H1 (cell line): Measurements from ENCODE around the gene ZNF775. TPM values are rescaled to one million over a fixed set of nuclear protein-coding genes. Genes with fewer than 3 reads are reported as not detected.

Experiments
- CTCF ChIA-PET: fragments of 300-600 bp; sonication (Branson Sonifier 250); formaldehyde crosslinking; loops from one replicate; lab custom pipeline; 2021; ENCODE audit not compliant: partially characterized antibody; lab: Charles Lee
- POLR2A ChIA-PET: fragments of 300-600 bp; sonication (Branson Sonifier 250); formaldehyde crosslinking; loops from one replicate; lab custom pipeline; 2021; ENCODE audit warnings: inconsistent platforms; ENCODE audit not compliant: partially characterized antibody; lab: Charles Lee
- DNase-seq, 2 experiments: peaks; one replicate each; pipeline versions ENCODE4 v3.0.0 to v3.0.0-alpha.2; 2010 to 2022; ENCODE audit warnings: low spot score in 2 of 2, low read depth in 1 of 2, mixed read lengths in 1 of 2
- FAIRE-seq: peaks from 2 replicates; lab custom pipeline; 2011; peaks lifted over from hg19 to GRCh38; lab: Jason Lieb, UNC
- H2AFZ ChIP-seq: 2 replicates; pipeline ENCODE4 v1.8.1; 2012; ENCODE audit warnings: low read length, inconsistent platforms
- H2AK5ac ChIP-seq: 2 replicates; pipeline ENCODE4 v1.6.1; 2013; ENCODE audit warnings: low read depth, low read length
- H2BK120ac ChIP-seq: replicated peaks from 2 replicates; pipeline ENCODE3; 2013; ENCODE audit warnings: low read depth, low read length, inconsistent platforms
- H2BK12ac ChIP-seq: 2 replicates; pipeline ENCODE4 v1.6.1; 2013; ENCODE audit warnings: low read depth, low read length
- H2BK15ac ChIP-seq: 2 replicates; pipeline ENCODE4 v1.6.1; 2013; ENCODE audit warnings: low read length
- H2BK20ac ChIP-seq: 2 replicates; pipeline ENCODE4 v1.6.1; 2013; ENCODE audit warnings: low read length
- H2BK5ac ChIP-seq: 2 replicates; pipeline ENCODE4 v1.6.1; 2013; ENCODE audit warnings: low read depth, low read length
- H3K14ac ChIP-seq: 2 replicates; pipeline ENCODE4 v1.6.1; 2013; ENCODE audit warnings: inconsistent platforms; ENCODE audit not compliant: insufficient read length
- H3K18ac ChIP-seq: 2 replicates; pipeline ENCODE4 v1.6.1; 2013; ENCODE audit warnings: low read length; ENCODE audit errors: extremely low read depth
- H3K23ac ChIP-seq: 2 replicates; pipeline ENCODE4 v1.6.1; 2013; ENCODE audit warnings: inconsistent platforms; ENCODE audit not compliant: insufficient read length
- H3K23me2 ChIP-seq: 2 replicates; pipeline ENCODE4 v1.6.1; 2013; ENCODE audit warnings: low read depth, low read length
- H3K27ac ChIP-seq: 2 replicates; pipeline ENCODE4 v1.6.1; 2011; ENCODE audit warnings: low read depth, low read length, inconsistent platforms
- H3K27me3 ChIP-seq, 4 experiments: replicated peaks in 1 of 4; 1 replicate in 1 of 4; 2 replicates in 3 of 4; pipeline versions ENCODE4 v1.6.1 to v1.8.1; 2011 to 2013; ENCODE audit warnings: low read length in 3 of 4, mild to moderate bottlenecking in 3 of 4, inconsistent platforms in 2 of 4, mixed read lengths in 2 of 4, moderate library complexity in 1 of 4; ENCODE audit not compliant: control insufficient read depth in 3 of 4, insufficient read depth in 3 of 4; ENCODE audit errors: extremely low read depth in 1 of 4
- H3K36me3 ChIP-seq, 4 experiments: 2 replicates each; pipeline versions ENCODE4 v1.6.1 to v1.8.1; 2011 to 2013; ENCODE audit warnings: mild to moderate bottlenecking in 4 of 4, low read length in 3 of 4, moderate library complexity in 2 of 4, control low read depth in 1 of 4, inconsistent platforms in 1 of 4; ENCODE audit not compliant: insufficient read depth in 4 of 4, control insufficient read depth in 2 of 4
- H3K4ac ChIP-seq: replicated peaks from 2 replicates; pipeline ENCODE3; 2013; ENCODE audit warnings: low read length, low read depth, mixed read lengths, inconsistent platforms; ENCODE audit not compliant: insufficient read length
- H3K4me1 ChIP-seq, 4 experiments: replicated peaks in 1 of 4; 1 replicate in 1 of 4; 2 replicates in 3 of 4; pipeline versions ENCODE4 v1.6.1 to v1.8.1; 2011 to 2013; ENCODE audit warnings: low read length in 3 of 4, inconsistent platforms in 2 of 4, mixed read lengths in 1 of 4; ENCODE audit not compliant: insufficient read depth in 4 of 4, control insufficient read depth in 3 of 4
- H3K4me2 ChIP-seq, 2 experiments: 2 replicates each; pipeline versions ENCODE4 v1.6.1 to v1.8.1; 2011 to 2013; ENCODE audit warnings: low read depth in 2 of 2, low read length in 2 of 2, control low read depth in 1 of 2, inconsistent platforms in 1 of 2, mild to moderate bottlenecking in 1 of 2; ENCODE audit not compliant: insufficient read depth in 1 of 2
- H3K4me3 ChIP-seq, 4 experiments: fragments of 200-600, 300-600 bp in 1 of 4; sonication (generic), shearing (Covaris generic), sonication (Bioruptor Twin) in 1 of 4; 2 replicates each; pipeline versions ENCODE4 v1.5.1 to v1.8.1; 2011 to 2016; ENCODE audit warnings: low read length in 4 of 4, low read depth in 3 of 4, control low read depth in 2 of 4, inconsistent platforms in 2 of 4, mild to moderate bottlenecking in 2 of 4, mixed read lengths in 1 of 4, moderate library complexity in 1 of 4; ENCODE audit not compliant: insufficient read depth in 2 of 4; ENCODE audit errors: extremely low read depth in 1 of 4
- H3K56ac ChIP-seq: replicated peaks from 2 replicates; pipeline ENCODE3; 2013; ENCODE audit warnings: low read depth, mild to moderate bottlenecking, mixed read lengths, low read length, inconsistent platforms; ENCODE audit not compliant: insufficient read length
- H3K79me1 ChIP-seq: 2 replicates; pipeline ENCODE4 v1.6.1; 2013; ENCODE audit warnings: low read depth, low read length, control low read depth
- H3K79me2 ChIP-seq, 2 experiments: 2 replicates each; pipeline versions ENCODE4 v1.6.1 to v1.8.1; 2012 to 2013; ENCODE audit warnings: low read length in 2 of 2, mild to moderate bottlenecking in 2 of 2, inconsistent platforms in 1 of 2; ENCODE audit not compliant: insufficient read depth in 2 of 2, control insufficient read depth in 1 of 2
- H3K9ac ChIP-seq, 4 experiments: replicated peaks in 1 of 4; 1 replicate in 1 of 4; 2 replicates in 3 of 4; pipeline versions ENCODE4 v1.6.1 to v1.8.1; 2011 to 2013; ENCODE audit warnings: low read depth in 3 of 4, low read length in 3 of 4, control low read depth in 2 of 4, mild to moderate bottlenecking in 2 of 4, moderate library complexity in 2 of 4, inconsistent platforms in 1 of 4; ENCODE audit errors: extremely low read depth in 1 of 4
- H3K9me3 ChIP-seq, 2 experiments: 2 replicates each; pipeline versions ENCODE4 v1.6.1 to v1.8.1; 2012 to 2013; ENCODE audit warnings: mild to moderate bottlenecking in 2 of 2, moderate library complexity in 2 of 2, control low read depth in 1 of 2, inconsistent platforms in 1 of 2, low read depth in 1 of 2, low read length in 1 of 2, mixed read lengths in 1 of 2; ENCODE audit not compliant: insufficient read depth in 2 of 2
- H4K20me1 ChIP-seq, 2 experiments: replicated peaks in 1 of 2; 2 replicates each; pipeline versions ENCODE3 to v1.8.1; 2011 to 2013; ENCODE audit warnings: inconsistent platforms in 2 of 2, low read length in 2 of 2, mild to moderate bottlenecking in 1 of 2; ENCODE audit not compliant: insufficient read depth in 2 of 2, control insufficient read depth in 1 of 2
- H4K5ac ChIP-seq: 2 replicates; pipeline ENCODE4 v1.6.1; 2013; ENCODE audit warnings: low read length, low read depth, mixed read lengths, inconsistent platforms; ENCODE audit not compliant: insufficient read length
- H4K8ac ChIP-seq: 2 replicates; pipeline ENCODE4 v1.8.0; 2013; ENCODE audit warnings: mild to moderate bottlenecking, moderate library complexity, low read length, inconsistent platforms; ENCODE audit not compliant: insufficient read depth; ENCODE audit errors: extremely low read depth
- H4K91ac ChIP-seq: replicated peaks from 2 replicates; pipeline ENCODE3; 2013; ENCODE audit warnings: low read length, mixed read lengths, inconsistent platforms; ENCODE audit not compliant: insufficient read length
- WGBS, 2 experiments: shearing (Covaris generic) in 1 of 2; methylation state at CpG; one replicate each; pipeline versions ENCODE4 v1.1.6 to v1.1.7; 2013 to 2015; ENCODE audit warnings: low lambda C conversion rate in 2 of 2, mixed read lengths in 2 of 2, inconsistent platforms in 1 of 2, low coverage in 1 of 2, missing lambda C conversion rate in 1 of 2; ENCODE audit not compliant: insufficient replicate concordance in 2 of 2, insufficient coverage in 1 of 2, insufficient read length in 1 of 2; ENCODE audit errors: extremely low coverage in 1 of 2, missing lambda C conversion rate in 1 of 2; 5-methylcytosine and 5-hydroxymethylcytosine counted together
- polyA plus RNA-seq, 7 experiments: library from polyadenylated mRNA; depleted of rRNA in 3 of 7; stranded (reverse) in 5 of 7; unstranded in 2 of 7; fragments of >200 nt in 5 of 7; fragments of 200-250 nt in 2 of 7; gene quantifications; 1 replicate in 5 of 7; 2 replicates in 1 of 7; 4 replicates in 1 of 7; pipeline versions ENCODE4 v1.2.1 to v1.2.3, GENCODE V29; 2011 to 2013; ENCODE audit warnings: missing spikeins in 2 of 7, mixed read lengths in 2 of 7
- total RNA-seq: library from RNA; stranded (reverse); fragmentation: NEBNext Ultra II Directional; extraction: Animal tissue kit (Norgen Biotek cat#: 25700); gene quantifications from 2 replicates; pipeline ENCODE4 v1.2.1, GENCODE V29; 2021

The ZNF775 gene
- total and polyA plus RNA-seq, 2 of the 8 experiments (the other 6 are each of a cell fraction or from before 2014, with no cell fraction given): 13.6 to 21.5 TPM

- H3K27ac ChIP-seq: peak overlapping the region; percentile 68
- H3K9ac ChIP-seq: peak overlapping the region; percentile 59 to 84 (median 71)
- H3K18ac ChIP-seq: peak overlapping the region; percentile 85
- peaks cover 11% of the 10 kb centered on the region for H3K23me2 ChIP-seq
- H2AFZ ChIP-seq: no peak overlapping the region
- peak overlapping the region; percentile 93; the same call in 1 of the 2 replicates for H2BK5ac ChIP-seq
- peaks cover 15% of the 10 kb centered on the region for H3K79me1 ChIP-seq
- CTCF ChIA-PET: interaction anchor here (0.6 to 1.5 kb wide), 6 partner anchors 10 to 102 kb away, joined by 3 to 4 read pairs (median 4); a partner anchor contains a TSS
- H3K79me2 ChIP-seq: peaks cover 0 to 44% of the 10 kb centered on the region in 2 experiments
- 0 out of 8 replicates have a peak, but pooled peaks cover 0 to 8% (median 0%) of the 10 kb centered on the region in 4 experiments for H3K36me3 ChIP-seq
- peak overlapping the region; percentile 14; the same call in 1 of the 2 replicates for H2BK15ac ChIP-seq
- H4K91ac ChIP-seq: peak overlapping the region; percentile 75
- no peak for FAIRE-seq
- H3K23ac ChIP-seq: no peak overlapping the region
- H2AK5ac ChIP-seq: no peak overlapping the region
- H3K4ac ChIP-seq: peak overlapping the region; percentile 59
- H2BK120ac ChIP-seq: peak overlapping the region; percentile 33
- H3K4me2 ChIP-seq: peak overlapping the region; percentile 94
- no peak for DNase-seq
- H3K9me3 ChIP-seq: no peaks in the 10 kb centered on the region
- H3K14ac ChIP-seq: no peak overlapping the region
- H2BK12ac ChIP-seq: 0 out of 2 replicates have a peak overlapping the region, but pooled peaks have one; percentile 86
- H4K5ac ChIP-seq: peak overlapping the region; percentile 82
- H3K27me3 ChIP-seq: no peaks in the 10 kb centered on the region
- 3% methylated on average over 24 of the region's 52 CpGs; no CpG with 5 or more reads in 1 of the 2 experiments for whole genome bisulfite sequencing, 2 experiments
- H3K56ac ChIP-seq: peak overlapping the region; percentile 96
- H4K8ac ChIP-seq: peak overlapping the region; percentile 71; the same call in 1 of the 2 replicates
- H3K4me1 ChIP-seq: peaks cover 21 to 52% (median 34%) of the 10 kb centered on the region in 4 experiments
- no peak overlapping the region for H2BK20ac ChIP-seq
- H4K20me1 ChIP-seq: no peaks in the 10 kb centered on the region
- POLR2A ChIA-PET: interaction anchor here (0.8 to 1.9 kb wide), 11 partner anchors 10 to 44 kb away, joined by 3 to 30 read pairs (median 4); partner anchors contain the start of gene REPIN1
- H3K4me3 ChIP-seq: peak overlapping the region; percentile 88 to 96 (median 90)
These were observed 580 bp downstream of the ZNF775 start for GRCh38 chr7:150379441-150380379.
